H1 (cell line): ENCODE measurements around the gene GPR139. TPM values are rescaled to one million over a fixed set of nuclear protein-coding genes. Genes with fewer than 3 reads are reported as not detected.

ENCODE experiments used
- BCL11A ChIP-seq, 2 experiments: IDR thresholded peaks; one replicate each; pipeline ENCODE4 v1.6.1; 2011; ENCODE audit warnings: low read depth in 2 of 2, low read length in 2 of 2, mild to moderate bottlenecking in 2 of 2
- CTCF ChIP-seq, 3 experiments: IDR thresholded peaks; 1 replicate in 2 of 3; 2 replicates in 1 of 3; pipeline versions ENCODE4 v1.5.1 to v1.6.1; 2011; ENCODE audit warnings: low read length in 3 of 3, mild to moderate bottlenecking in 3 of 3, inconsistent platforms in 2 of 3, low read depth in 1 of 3, moderate library complexity in 1 of 3; ENCODE audit not compliant: insufficient read depth in 1 of 3; ENCODE audit errors: control extremely low read depth in 1 of 3
- EGR1 ChIP-seq: IDR thresholded peaks from 2 replicates; pipeline ENCODE4 v1.6.1; 2011; ENCODE audit warnings: low read depth, low read length, borderline replicate concordance
- GABPA ChIP-seq: IDR thresholded peaks from 2 replicates; pipeline ENCODE4 v1.6.1; 2011; ENCODE audit warnings: mild to moderate bottlenecking, low read length, moderate library complexity, borderline replicate concordance; ENCODE audit not compliant: insufficient read depth
- GTF2F1 ChIP-seq: IDR thresholded peaks from 2 replicates; pipeline ENCODE4 v1.6.1; 2012; ENCODE audit warnings: low read depth, low read length, improper control_type of control experiment, borderline replicate concordance
- SIRT6 ChIP-seq: IDR thresholded peaks from one replicate; pipeline ENCODE4 v1.7.1; 2012; ENCODE audit warnings: low read length, inconsistent platforms
- SP2 ChIP-seq: IDR thresholded peaks from 2 replicates; pipeline ENCODE4 v1.6.1; 2012; ENCODE audit warnings: mild to moderate bottlenecking, low read length, inconsistent platforms
- SRF ChIP-seq: IDR thresholded peaks from 2 replicates; pipeline ENCODE4 v1.6.1; 2011; ENCODE audit warnings: mild to moderate bottlenecking, low read depth, low read length, moderate library complexity
- TCF12 ChIP-seq: IDR thresholded peaks from 2 replicates; pipeline ENCODE4 v1.6.1; 2011; ENCODE audit warnings: low read depth, mild to moderate bottlenecking, low read length
- polyA plus RNA-seq, 7 experiments: library from polyadenylated mRNA; depleted of rRNA in 3 of 7; stranded (reverse) in 5 of 7; unstranded in 2 of 7; fragments of >200 nt in 5 of 7; fragments of 200-250 nt in 2 of 7; gene quantifications; 1 replicate in 5 of 7; 2 replicates in 1 of 7; 4 replicates in 1 of 7; pipeline versions ENCODE4 v1.2.1 to v1.2.3, GENCODE V29; 2011 to 2013; ENCODE audit warnings: missing spikeins in 2 of 7, mixed read lengths in 2 of 7
- total RNA-seq: library from RNA; stranded (reverse); fragmentation: NEBNext Ultra II Directional; extraction: Animal tissue kit (Norgen Biotek cat#: 25700); gene quantifications from 2 replicates; pipeline ENCODE4 v1.2.1, GENCODE V29; 2021

GPR139 gene
- total and polyA plus RNA-seq, 2 of the 8 experiments (the other 6 are each of a cell fraction or from before 2014, with no cell fraction given), result 0.84 to 2.2 TPM

GRCh38 chr16:20001856-20002707 is 71.6 kb downstream of the GPR139 start (continued):
- TF ChIP-seq CTCF (IDR thresholded peaks at IDR 0.05; ENCODE audit: control extremely low read depth in 1 of 3, insufficient read depth in 1 of 3, low read depth in 1 of 3, low read length in 3 of 3) (no peak), SRF (no peak), GABPA (no peak), EGR1 (no peak), SIRT6 (no peak), BCL11A (IDR thresholded peaks at IDR 0.05; ENCODE audit: low read depth in 2 of 2, low read length in 2 of 2) (no peak), GTF2F1 (no peak), SP2 (no peak), TCF12 (no peak)
